NOMO-1 treated with dmso at 0.1 percent for 144 hours (cell line): ENCODE measurements around the gene SLC7A5.
"Not testable (repeated sequence)": the region's sequence is repeated elsewhere in the genome, so short reads cannot be mapped to it uniquely, and the experiment has no call there.

Experiments used
- DNase-seq: peaks from one replicate; lab custom pipeline; 2025; ENCODE audit not compliant: unreplicated experiment; lab: John Stamatoyannopoulos, UW

Gene SLC7A5

DNA sequence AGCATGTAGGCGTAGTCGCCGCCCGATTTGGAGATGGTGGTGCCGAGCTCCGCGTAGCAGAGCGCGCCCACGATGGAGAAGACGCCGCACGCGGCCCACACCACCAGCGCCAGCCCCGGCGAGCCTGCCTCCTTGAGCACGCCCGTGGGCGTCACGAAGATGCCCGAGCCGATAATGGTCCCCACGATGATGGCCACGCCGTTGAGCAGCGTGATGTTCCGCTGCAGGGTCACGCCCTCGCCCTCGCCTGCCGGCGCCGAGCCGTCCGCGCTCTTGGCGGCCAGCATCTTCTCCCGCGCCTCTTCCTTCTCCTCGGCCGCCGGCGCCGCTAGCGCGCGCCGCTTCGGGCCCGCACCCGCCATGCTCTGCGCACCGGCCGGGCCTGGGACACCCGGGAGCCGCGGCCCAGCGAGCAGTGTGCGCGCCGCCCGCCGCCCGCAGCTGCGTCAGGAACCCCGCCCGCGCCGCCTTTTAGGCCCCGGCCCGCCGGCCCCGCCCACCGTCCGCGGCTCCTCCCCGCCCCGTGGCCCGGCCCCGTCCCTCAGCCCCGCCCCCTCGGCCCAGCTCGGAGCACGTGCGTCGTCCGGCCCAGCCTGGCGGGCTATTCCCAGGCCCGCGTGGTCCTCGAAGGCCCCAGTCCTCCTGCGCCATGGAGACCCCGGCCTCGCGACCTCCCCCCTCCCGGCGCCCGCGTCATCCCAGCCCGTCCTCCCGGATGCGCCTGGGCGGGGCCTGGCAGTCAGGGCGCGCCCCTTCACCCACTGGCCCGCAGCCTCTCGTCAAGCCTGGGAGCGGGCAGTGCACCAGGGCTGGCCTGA, at the start of gene SLC7A5:
Gene SLC7A5, minus strand, starts transcription at position 447 of the 818 bp plus-strand sequence. Its CDS starts 85 bp downstream, at position 362.
- DNase-seq: peak; percentile 12

DNA sequence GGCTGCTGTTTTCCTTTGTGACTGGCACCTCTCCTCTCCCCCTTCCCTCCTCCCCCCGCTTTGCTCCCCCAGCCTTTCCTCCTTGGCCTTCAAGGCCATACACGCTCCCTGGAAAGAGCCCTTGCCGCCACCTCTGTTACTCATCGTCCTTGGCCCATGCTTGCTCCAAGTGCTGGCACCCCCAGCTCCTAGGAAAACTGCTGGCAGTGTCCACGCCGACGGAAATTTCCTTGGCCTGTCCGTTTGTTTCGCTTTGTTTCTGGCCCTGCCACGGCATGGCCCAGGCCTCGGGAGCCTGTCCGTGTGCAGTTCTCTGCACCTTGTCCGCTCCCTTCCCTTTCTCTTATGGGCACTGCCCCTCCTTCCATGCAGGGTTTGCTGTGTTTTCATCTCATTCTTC, 49.0 kb upstream of the SLC7A5 start:
- DNase-seq: no peak

DNA sequence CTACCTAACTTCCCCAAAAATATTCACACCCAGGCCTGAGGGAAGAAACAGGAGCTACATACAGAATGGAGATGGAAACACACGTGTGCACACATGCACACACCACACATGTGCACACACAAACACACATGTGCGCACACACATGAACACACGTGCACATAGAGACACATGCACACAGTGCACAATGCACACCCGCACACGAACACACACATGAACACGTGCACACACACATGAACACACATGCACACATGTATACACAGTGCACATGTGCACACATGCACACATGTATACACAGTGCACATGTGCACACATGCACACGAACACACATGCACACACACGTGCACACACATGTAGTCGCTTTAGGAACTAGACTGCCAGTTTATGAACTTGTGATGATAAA, 48.2 kb upstream of the SLC7A5 start:
- DNase-seq: no peak

DNA sequence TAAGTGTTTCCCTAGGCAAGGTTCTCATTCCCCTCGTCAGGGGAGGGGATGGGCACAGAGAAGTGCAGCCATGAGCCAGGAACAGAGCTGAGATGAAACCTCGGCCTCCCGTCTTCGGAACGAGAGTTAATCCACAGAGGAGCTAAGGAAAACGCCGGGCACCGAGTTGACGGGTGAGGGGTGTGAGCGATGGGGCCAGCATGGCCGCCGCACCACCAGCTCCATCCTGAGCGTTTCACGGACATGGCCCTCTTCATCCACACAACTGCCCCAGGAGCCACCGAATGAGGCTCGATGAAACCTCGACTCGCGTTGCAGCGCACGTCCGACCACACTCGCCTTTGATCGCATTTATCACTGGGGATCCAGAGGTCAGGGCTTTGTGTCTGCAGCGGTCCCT, 45.5 kb upstream of the SLC7A5 start:
- DNase-seq: no peak

DNA sequence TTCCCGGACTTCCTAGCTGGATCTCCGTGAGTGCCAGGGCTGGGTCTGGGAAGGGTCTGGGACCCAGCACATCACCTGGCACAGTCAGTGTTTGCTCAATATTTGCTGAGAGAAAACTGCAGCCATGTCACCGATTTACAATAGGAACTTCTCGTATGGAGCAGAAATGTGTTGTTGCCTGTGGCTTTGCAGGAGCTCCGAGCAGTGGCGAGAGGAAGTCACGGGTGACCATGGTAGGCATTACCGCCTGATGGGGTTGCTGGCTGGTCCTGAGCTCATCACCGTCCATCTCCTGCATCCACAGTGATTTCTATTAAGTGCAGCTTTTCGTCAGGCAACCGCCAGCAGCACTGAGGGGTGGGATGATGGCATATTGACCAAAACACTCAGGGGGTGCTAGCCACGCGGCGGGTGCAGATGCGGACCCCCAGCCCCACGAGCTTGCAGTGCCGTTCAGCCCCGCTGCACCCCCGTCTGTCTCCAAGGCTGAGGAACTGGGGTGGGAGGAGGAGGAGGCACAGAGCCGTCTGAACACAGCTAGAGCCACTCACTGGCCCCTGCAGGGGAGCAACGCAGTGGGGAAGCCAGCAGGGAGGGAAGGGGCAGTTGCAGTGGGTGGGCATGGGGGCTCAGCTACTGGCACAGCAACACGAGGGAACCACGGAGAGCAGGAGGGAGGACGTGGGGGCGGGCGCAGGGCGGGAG, 44.9 kb upstream of the SLC7A5 start:
- DNase-seq: not testable (repeated sequence)

DNA sequence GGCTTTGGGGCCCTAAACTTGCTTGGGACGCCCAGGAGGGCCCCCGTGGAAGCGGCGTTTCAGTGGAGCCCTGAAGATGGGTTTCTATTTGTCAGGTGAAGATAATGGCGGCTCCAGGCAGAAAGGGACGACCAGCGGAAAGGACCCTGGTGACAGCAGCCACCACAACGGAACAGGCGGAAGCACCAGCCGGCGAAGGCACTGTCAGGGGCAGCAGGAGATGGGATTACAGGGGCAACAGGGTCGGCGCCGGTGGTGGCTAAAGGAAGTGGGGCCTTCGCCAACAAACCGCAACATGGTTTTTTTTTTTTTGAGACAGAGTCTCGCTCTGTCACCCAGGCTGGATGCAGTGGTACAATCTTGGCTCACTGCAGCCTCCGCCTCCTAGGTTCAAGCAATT, 43.4 kb upstream of the SLC7A5 start:
- DNase-seq: not testable (repeated sequence)

DNA sequence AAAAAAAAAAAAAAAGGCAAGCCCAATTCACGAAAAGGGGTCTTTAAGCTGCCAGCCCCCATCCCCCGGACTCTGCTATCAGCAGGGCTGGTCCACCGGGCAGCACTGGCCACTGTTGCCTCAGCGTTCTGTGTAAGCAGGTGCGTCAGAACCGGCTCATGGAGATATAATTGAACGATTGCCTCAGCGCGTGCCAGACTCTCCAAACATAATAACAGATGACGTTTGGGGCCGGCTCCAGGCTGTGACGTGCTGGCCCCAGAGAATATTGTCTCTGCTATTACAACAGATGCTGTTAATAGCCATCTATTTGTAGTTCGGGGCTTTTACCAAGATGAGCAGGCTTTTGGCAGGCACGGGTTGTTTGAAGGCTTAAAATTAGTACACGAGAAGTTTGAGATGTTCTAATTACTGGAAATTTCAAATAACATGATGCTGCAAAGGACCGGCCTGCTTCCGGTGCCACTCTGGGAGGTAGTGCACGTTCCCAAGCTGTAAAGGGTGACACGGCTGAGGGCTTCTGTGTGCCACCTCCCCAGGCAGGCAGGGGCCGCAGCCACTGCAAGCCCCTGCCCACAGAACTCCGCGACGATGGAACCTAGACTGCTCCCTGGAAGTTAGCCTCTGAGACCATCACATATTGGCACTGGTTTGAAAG, 41.9 kb upstream of the SLC7A5 start:
- DNase-seq: not testable (repeated sequence)

DNA sequence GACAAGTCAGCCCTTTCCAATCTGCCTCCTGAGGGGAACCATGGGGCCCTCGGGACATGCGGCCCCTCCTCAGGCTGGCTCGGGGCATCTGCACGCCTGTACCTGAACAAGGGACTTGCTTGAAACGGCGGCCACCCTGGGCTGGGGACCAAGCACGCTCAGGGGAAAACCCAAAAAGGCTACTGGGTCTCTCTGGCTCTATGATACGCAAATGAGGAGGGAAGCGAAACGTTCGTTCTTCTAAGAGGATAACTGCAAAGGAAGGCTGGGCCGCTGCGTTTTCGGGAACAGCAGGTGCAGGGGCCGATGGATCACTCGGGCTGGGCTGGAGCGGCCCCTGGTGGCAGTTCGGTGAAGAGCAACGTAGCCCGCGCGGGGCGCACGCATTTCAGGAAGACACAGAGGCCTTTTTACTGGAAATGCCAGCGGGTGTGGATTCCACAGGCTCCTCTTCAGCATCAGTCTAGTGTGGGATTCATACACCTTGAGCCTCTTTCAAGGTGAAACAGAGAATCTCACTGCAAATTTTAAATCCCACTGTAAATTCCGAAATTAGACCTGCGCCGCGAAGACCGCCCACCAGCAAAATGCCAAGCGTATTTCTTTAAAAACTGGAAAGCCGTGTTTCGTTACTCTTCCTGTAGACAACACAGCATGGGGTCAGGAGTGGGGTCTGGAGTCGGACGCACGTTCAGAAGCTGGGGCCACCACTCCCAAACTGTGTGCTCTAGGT, 40.1 kb upstream of the SLC7A5 start:
- DNase-seq: peak; percentile 36

DNA sequence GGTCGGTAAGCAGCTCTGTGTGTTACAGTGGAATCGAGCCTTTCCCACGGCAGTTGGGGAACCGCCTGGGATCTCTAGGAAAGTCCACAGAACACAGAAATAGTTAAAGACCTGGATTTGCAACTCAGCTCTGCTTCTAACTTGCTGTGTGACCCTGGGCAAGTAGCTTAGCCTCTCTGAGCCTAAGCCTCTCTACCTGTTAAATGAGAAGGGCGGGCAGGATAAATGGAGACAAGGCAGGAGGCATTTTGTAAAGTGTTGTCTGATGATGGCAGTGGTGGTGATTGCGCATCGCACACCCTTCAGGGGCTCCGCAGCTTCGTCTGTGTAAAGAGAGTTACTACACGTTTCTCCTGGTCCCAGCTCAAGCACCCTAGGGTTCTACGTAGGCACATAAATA, 38.8 kb upstream of the SLC7A5 start:
- DNase-seq: not testable (repeated sequence)

DNA sequence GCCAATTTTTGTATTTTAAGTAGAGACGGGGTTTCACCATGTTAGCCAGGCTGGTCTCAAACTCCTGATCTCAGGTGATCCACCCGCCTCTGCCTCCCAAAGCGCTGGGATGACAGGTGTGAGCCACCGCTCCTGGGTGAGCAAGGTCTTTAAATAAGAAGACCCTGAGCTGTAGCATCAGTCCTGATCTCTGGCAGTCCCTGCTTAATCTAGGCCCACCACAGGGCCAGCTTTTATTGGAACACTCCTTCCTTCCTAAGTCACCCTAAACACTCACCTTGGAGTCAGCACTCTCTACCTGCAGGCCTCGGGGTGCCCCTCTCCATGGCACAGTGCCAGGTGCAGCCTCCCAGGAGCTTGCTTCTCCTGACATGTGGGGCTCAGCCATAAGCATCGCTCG, 36.2 kb upstream of the SLC7A5 start:
- not testable (repeated sequence) for DNase-seq

DNA sequence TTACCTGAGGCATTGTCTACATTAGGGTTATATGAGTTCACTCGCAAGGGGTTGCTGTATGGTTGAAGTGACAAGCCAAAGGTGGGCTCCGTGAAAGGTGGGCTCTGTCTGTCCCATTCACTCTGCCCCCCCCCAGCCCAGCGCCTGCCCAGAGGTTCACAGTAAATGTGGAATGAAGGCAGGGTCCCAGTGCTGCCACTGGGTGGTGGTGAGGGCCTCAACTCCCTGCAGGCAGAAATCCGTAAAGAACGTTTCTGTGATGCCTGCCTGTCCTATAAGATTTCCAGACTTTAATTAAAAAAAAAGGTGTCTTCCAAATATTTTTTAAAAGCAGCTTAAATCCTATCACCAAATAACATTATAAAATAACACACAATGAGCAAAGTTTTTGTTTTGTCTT, 35.7 kb upstream of the SLC7A5 start:
- not testable (repeated sequence) for DNase-seq

DNA sequence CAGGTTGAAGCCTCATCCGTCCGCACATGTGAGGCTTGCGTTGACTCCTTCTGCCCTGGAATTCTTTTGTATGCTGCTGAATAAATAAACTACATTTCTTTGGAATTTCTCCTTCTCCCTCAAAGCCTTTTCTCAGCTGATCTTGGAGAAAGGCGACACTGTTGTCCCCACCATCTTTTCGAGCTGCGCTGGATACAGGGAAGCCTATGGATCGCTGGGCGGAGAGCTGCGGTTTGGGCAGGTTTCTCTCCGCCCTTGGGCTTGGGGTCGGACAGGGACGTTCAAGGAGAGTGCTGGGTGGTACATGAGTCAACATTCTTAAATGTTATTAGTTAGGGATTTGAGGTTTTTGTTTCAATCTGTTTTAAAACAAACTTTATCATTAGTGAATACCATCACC, 31.2 kb upstream of the SLC7A5 start:
- not testable (repeated sequence) for DNase-seq

DNA sequence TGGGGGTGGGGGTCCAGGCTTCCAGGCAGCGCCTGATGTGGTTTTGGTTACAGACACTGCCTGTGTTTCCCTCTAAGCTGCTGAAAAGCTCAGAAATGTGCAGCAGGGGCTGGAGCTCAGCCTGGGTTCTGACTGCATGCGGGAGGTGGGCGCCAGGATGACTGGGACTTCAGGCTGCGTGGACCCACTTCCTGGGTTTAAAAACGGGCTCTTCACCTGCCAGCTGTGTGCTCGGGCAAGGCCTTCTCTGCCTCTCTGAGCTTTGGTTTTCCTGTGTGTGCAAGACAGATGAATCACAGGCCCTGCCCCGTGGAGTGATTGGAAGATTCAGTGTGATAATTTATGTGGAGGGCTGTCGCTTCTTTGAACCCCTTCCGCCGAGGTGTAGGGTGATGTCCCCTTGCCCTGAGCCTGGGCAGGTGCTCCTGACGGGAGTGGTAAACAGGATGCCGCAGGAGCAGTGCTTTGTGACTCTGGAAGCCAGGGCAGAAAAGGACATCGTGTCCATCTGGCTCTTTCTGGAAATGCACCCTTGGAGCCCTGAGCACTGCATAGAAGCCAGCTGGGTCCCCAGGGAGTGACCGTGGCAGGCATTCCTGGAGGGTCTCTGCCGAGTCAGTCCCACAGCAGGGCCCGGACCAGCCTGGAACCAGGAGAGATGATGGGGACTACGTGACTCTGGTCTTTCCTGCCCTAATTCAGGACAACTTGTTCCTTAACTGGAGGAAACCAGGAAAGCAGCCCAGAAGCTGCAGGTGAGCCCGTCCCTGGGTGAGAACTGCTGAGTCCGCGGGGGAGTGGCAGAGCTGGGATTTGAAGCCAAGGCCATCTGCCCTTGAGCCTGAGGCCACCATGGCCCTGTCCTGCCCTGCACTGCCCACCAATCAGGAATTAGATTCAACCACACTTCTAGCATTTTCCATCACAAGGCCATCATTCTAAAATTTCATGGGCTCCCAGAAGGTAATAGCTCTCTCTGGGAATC, 28.5 kb upstream of the SLC7A5 start:
- no peak for DNase-seq

DNA sequence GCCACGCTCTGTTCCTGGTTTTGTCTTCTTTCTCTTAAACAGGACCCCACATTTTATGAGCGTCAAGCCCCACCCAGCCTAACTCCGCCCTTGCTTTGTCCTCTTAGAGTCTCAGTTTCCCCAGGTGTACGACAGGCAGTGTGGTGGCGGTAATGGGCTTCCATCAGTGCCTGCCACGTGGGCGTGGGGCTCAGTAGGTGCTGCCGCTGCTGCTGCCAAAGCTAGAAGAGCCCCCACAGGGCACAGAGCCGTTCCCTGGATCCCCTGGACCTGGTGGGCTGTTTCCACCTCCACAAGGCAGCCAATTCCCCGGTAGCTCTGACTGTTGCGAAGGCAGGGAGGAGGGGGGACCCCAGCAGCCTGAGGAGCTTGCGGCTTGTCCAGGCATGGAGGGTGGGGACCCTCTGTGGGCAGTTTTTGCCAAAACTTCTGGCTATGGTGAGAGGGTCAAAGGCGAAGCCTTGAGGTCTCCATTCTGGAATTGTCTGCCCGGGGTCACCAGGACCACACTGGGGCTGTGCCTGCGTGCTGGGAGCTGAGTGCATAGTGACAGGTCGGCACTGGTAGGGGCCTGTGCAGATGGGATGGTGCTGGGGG, 27.7 kb upstream of the SLC7A5 start:
- DNase-seq: not testable (repeated sequence)

DNA sequence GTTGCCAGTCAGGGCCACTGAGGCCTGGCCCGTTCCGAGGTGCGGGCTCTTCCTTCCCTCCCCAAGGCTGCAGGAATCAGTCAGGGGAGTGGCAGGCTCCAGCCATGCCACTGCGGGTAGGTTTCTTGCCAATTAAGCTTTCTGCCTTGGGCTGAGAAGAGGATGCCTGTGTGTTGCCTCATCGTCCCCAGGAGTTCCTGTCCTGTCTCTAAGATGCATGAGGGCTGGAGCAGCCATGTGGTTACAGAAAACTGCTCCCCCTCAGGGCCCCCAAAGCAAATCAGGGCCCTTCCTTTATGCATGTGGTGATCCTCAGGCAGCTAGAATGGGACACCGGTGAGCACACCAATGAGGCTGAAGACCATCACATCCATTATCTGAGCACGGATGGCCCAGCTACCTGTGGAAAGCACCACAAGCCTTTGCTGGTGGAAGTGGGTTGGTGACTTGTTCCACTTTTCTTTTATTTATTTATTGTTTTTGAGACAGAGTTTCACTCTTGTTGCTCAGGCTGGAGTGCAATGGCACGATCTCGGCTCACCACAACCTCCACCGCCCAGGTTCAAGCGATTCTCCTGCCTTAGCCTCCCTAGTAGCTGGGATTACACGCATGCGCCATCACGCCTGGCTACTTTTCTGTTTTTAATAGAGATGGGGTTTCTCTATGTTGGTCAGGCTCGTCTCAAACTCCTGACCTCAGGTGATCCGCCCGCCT, 27.0 kb upstream of the SLC7A5 start:
- DNase-seq: not testable (repeated sequence)

DNA sequence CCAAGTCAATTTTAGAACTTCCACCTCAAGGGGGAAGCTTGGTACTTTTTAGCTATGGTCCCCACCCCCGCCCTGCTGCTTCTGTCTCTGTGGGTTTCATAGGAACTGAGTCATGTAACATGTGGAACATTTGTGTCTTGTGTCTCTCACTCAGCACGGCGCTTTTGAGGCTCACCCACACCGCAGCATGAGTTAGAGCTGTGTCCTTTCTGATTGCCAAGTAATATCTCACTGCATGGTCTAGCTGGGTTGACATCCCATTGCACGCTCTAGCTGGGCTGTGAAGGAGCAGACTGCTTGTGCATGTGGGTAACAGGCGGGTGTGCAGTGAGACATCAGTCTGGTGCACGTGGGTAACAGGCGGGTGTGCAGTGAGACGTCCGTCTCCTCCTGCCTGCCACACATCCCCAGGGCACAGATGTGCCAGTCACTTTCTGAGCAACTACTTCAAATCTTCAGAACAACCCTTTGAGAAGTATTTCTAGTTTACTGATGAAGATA, 26.4 kb upstream of the SLC7A5 start:
- peak; percentile 18 for DNase-seq

DNA sequence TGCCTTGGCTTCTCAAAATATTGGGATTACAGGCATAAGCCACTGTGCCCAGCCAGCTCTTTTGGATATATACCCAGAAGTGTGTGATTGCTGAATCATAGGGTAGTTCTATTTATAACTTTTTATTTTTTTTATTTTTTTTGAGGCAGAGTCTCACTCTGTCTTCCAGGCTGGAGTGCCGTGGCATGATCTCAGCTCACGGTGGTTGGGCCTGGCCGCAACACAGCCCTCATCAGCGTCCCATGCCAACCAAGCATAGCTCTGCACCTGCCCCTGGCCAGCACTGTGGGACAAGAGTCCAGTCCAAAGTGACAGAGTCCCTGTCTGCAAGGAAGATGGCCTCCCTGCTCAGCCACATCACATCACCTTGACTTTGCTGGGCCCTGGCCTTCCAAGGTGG, 24.7 kb upstream of the SLC7A5 start:
- not testable (repeated sequence) for DNase-seq

DNA sequence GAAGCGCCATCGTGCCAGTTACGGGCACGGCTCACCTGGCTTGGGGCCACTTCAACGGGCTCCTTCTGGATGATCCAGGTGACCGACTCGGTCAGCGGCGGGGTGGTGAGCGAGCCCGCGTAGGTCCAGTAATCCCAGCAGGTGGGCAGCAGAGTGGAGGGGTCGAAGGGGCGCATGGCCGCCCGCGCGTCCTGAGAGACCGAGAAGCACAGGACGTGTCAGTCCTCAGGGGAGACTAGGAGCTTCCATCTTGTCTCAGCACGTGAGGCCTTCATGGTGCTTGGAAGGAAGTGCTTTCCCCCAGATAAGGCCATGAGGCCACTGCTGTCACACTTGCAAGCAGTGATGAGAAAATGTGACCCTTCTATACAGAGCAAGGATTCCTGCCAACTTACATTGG, 22.5 kb upstream of the SLC7A5 start:
- DNase-seq: no peak

DNA sequence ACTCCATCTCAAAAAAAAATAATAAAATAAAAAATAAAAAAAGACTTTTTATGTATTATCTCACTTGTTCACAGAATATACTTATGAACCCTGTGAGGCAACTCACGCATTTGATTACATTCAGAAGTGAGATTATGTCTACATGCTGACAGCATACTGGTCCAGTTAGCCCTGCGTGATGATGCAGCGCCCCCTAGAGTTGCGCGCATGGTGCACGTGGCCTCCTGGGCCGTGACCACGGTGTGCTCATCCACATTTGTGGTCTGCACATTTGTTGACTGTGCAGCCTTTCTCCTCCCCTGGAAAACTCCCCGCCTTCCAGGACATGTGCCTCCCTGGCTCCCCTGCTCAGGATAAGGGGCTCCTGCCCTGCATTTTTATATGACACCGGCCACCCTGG, 20.5 kb upstream of the SLC7A5 start:
- not testable (repeated sequence) for DNase-seq
